ENCODE data around the gene CD59. TPM values are rescaled to one million over a fixed set of nuclear protein-coding genes. Genes with fewer than 3 reads are reported as not detected.

Gene CD59
- total and polyA plus RNA-seq, 10 of the 15 experiments (the other 5 are each of a cell fraction or from before 2014, with no cell fraction given): 55.5 to 256 (median 181) TPM

DNA sequence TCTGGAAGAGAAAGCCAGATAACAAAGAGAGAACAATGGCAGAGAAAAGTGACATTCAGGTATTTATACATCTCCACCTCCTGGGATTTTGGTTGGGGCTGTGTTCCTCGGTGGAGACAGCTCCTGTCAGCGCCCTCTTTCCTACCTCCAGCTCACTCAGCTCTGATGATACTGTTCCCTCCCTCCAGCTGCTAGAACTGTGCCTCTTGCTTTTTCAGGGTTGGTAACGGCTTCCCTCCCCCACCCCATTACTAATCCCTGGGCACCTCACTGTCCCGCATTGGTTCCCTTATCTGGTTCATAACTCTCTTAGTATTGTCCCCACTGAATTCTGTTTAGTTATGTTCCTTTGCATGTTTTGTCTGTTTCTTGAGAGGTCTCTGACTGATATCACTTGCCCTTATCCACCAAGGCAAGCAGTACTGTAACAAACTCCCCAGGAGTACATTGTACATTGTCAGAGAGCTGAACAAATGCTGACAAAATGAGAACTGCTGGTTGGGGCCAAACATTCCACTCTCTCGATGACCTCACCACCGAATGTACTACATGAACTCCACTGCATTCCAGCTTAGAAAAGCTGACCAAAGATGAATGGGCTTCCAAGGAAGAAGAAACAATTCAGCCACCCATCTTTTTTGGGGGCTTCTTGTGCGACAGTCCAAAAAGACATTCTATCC lies 43.8 kb upstream of the CD59 start:
- no peak for FAIRE-seq
- POLR2A ChIA-PET: no interaction called here
- Histone ChIP-seq H4K20me1 (ENCODE audit: control insufficient read depth, insufficient read depth) (no peaks in the 10 kb centered on the region), H3K9ac (ENCODE audit: control insufficient read depth, insufficient read depth, low read length) (no peak overlapping the region), H3K4me2 (ENCODE audit: control insufficient read depth, insufficient read depth) (no peak overlapping the region), H3K79me2 (ENCODE audit: control insufficient read depth, insufficient read depth, low read length) (no peaks in the 10 kb centered on the region), H3K4me1 (ENCODE audit: control insufficient read depth, insufficient read depth, low read length) (peaks cover 15% of the 10 kb centered on the region), H3K27ac (ENCODE audit: control insufficient read depth, insufficient read depth) (no peak overlapping the region), H3K27me3 (replicated peaks in 1 of 2; ENCODE audit: control insufficient read depth in 2 of 2, insufficient read depth in 2 of 2, low read length in 1 of 2) (no peaks in the 10 kb centered on the region), H3K36me3 (ENCODE audit: control insufficient read depth in 2 of 2, insufficient read depth in 2 of 2, low read length in 1 of 2) (no peaks in the 10 kb centered on the region), H3K9me3 (replicated peaks; ENCODE audit: control insufficient read depth, insufficient read depth, low read length) (no peaks in the 10 kb centered on the region), H2AFZ (ENCODE audit: control insufficient read depth, low read depth, low read length) (no peak overlapping the region), H3K4me3 (no peak overlapping the region)
- CTCF ChIA-PET: no interaction called here
- SMC1A ChIA-PET (ENCODE audit: uncharacterized antibody, unreplicated experiment): no interaction called here
- RAD21 ChIA-PET (ENCODE audit: unreplicated experiment): no interaction called here
- in situ Hi-C loops (cut with MboI): no loop called here
- BruUV-seq (replicated peaks): no TSS peak
- WGBS (ENCODE audit: insufficient coverage, insufficient replicate concordance, low lambda C conversion rate, missing lambda C conversion rate): 62% methylated on average over 7 of the region's 7 CpGs
- no peak for TF ChIP-seq ZNF622 (IDR thresholded peaks at IDR 0.05)
- no peak for DNase-seq (ENCODE audit: low read depth, low spot score)
- intact Hi-C loops (cut with micrococcal nuclease; ENCODE audit: unreplicated experiment): loop anchor here (10.0 kb wide), 1 partner anchor 455 kb away; no protein-coding TSS in a partner anchor
- ATAC-seq: no peak

GRCh38 chr11:33778675-33779074 lies 42.5 kb upstream of the CD59 start:
- Histone ChIP-seq H4K20me1 (ENCODE audit: control insufficient read depth, insufficient read depth) (no peaks in the 10 kb centered on the region), H3K36me3 (ENCODE audit: control insufficient read depth in 2 of 2, insufficient read depth in 2 of 2, low read length in 1 of 2) (no peaks in the 10 kb centered on the region), H3K4me2 (ENCODE audit: control insufficient read depth, insufficient read depth) (no peak overlapping the region), H3K27ac (ENCODE audit: control insufficient read depth, insufficient read depth) (no peak overlapping the region), H3K4me1 (ENCODE audit: control insufficient read depth, insufficient read depth, low read length) (peaks cover 18% of the 10 kb centered on the region), H3K9me3 (replicated peaks; ENCODE audit: control insufficient read depth, insufficient read depth, low read length) (no peaks in the 10 kb centered on the region), H3K9ac (ENCODE audit: control insufficient read depth, insufficient read depth, low read length) (no peak overlapping the region), H3K27me3 (replicated peaks in 1 of 2; ENCODE audit: control insufficient read depth in 2 of 2, insufficient read depth in 2 of 2, low read length in 1 of 2) (no peaks in the 10 kb centered on the region), H3K4me3 (no peak overlapping the region), H3K79me2 (ENCODE audit: control insufficient read depth, insufficient read depth, low read length) (no peaks in the 10 kb centered on the region; the same call in 1 of the 2 replicates), H2AFZ (ENCODE audit: control insufficient read depth, low read depth, low read length) (no peak overlapping the region)
- DNase-seq (ENCODE audit: low read depth, low spot score) (no peak), ATAC-seq (no peak), FAIRE-seq (no peak)
- WGBS (ENCODE audit: insufficient coverage, insufficient replicate concordance, low lambda C conversion rate, missing lambda C conversion rate): 42% methylated on average over 5 of the region's 5 CpGs
- no TSS peak for BruUV-seq (replicated peaks)
- in situ Hi-C loops (cut with MboI): no loop called here
- no peak for TF ChIP-seq POLR2AphosphoS2 (IDR thresholded peaks at IDR 0.05; ENCODE audit: low read depth, low read length)
- ChIA-PET RAD21 (ENCODE audit: unreplicated experiment) (no interaction called here), POLR2A (no interaction called here), SMC1A (ENCODE audit: uncharacterized antibody, unreplicated experiment) (interaction anchor here (2.2 kb wide), 1 partner anchor 54 kb away, joined by 6 read pairs; no protein-coding TSS in a partner anchor), CTCF (interaction anchor here (1.7 kb wide), 1 partner anchor 8 kb away, joined by 3 read pairs; no protein-coding TSS in a partner anchor)
- intact Hi-C loops (cut with micrococcal nuclease; ENCODE audit: unreplicated experiment): loop anchor here (10.0 kb wide), 1 partner anchor 456 kb away; no protein-coding TSS in a partner anchor
